Measurements from ENCODE around the gene FBXW5. TPM values are rescaled to one million over a fixed set of nuclear protein-coding genes. Genes with fewer than 3 reads are reported as not detected.

FBXW5 gene
- total RNA-seq, 1 experiment from 2014 or later, result 62.2 TPM

GRCh38 chr9:136972743-136973142, 28.2 kb upstream of the FBXW5 start:
- TF ChIP-seq CTCF (conservative IDR thresholded peaks at IDR 0.05), result no peak
- Histone ChIP-seq H4K8ac (replicated peaks; ENCODE audit: insufficient read length, low read depth, low read length) (no peak overlapping the region), H3T11ph (ENCODE audit: low read length) (no peak overlapping the region), H3K27ac (ENCODE audit: insufficient read length, low read depth, low read length) (no peak overlapping the region), H3K23me2 (ENCODE audit: insufficient read length, low read depth, low read length, poor library complexity, severe bottlenecking) (peaks cover 2% of the 10 kb centered on the region), H4K91ac (ENCODE audit: insufficient read length, low read depth, low read length) (no peak overlapping the region), H3K27me3 (ENCODE audit: insufficient read depth, low read length) (no peaks in the 10 kb centered on the region), H3K14ac (ENCODE audit: insufficient read depth, low read length) (no peak overlapping the region), H3K56ac (ENCODE audit: insufficient read length, low read depth, low read length) (no peak overlapping the region), H3K79me1 (ENCODE audit: insufficient read depth, low read depth, low read length, poor library complexity, severe bottlenecking) (no peaks in the 10 kb centered on the region), H2BK12ac (ENCODE audit: insufficient read length, low read depth, low read length) (no peak overlapping the region), H3K9ac (ENCODE audit: extremely low read depth, insufficient read length, low read length) (no peak overlapping the region), H3K4me2 (ENCODE audit: insufficient read depth, insufficient read length, low read length) (no peak overlapping the region), H3K9me3 (ENCODE audit: control insufficient read depth, low read depth, low read length) (no peaks in the 10 kb centered on the region), H2BK120ac (ENCODE audit: low read depth, low read length, poor library complexity, severe bottlenecking) (no peak overlapping the region), H3K4ac (ENCODE audit: low read depth, low read length) (no peak overlapping the region), H2AFZ (ENCODE audit: low read length) (no peak overlapping the region), H3K79me2 (ENCODE audit: insufficient read depth, low read length) (no peaks in the 10 kb centered on the region), H2BK15ac (ENCODE audit: low read depth, low read length) (no peak overlapping the region), H2BK5ac (ENCODE audit: insufficient read length, low read length) (no peak overlapping the region), H3K23ac (ENCODE audit: insufficient read length, low read depth, low read length) (no peak overlapping the region), H2BK20ac (ENCODE audit: low read depth, low read length, poor library complexity, severe bottlenecking) (no peak overlapping the region), H2AK5ac (ENCODE audit: insufficient read length, low read length) (no peak overlapping the region), H4K5ac (ENCODE audit: insufficient read length, low read depth, low read length) (no peak overlapping the region), H3K18ac (ENCODE audit: insufficient read length, low read depth, low read length) (no peak overlapping the region), H4K20me1 (ENCODE audit: control insufficient read depth, insufficient read depth, insufficient read length) (no peaks in the 10 kb centered on the region), H3K4me1 (ENCODE audit: insufficient read depth, low read length) (no peaks in the 10 kb centered on the region)
- no peaks in the 10 kb centered on the region for H3K36me3 Mint-ChIP-seq (ENCODE audit: insufficient read depth in 1 of 3, low read depth in 3 of 3)
- no CpG with 5 or more reads among the region's 13 CpGs for WGBS (ENCODE audit: extremely low coverage, insufficient read length, low lambda C conversion rate)
- H3K27me3 Mint-ChIP-seq (ENCODE audit: low read depth), result peaks cover 7% of the 10 kb centered on the region
- no peak for DNase-seq
- H3K9me3 Mint-ChIP-seq, result no peaks in the 10 kb centered on the region
- H3K4me1 Mint-ChIP-seq, result peaks cover 2 to 8% of the 10 kb centered on the region in 2 experiments
- no peak overlapping the region for H3K27ac Mint-ChIP-seq
- H3K4me3 Mint-ChIP-seq, result no peak overlapping the region
